DMS114 treated with DMSO at 0.1 percent for 48 hours (cell line): ENCODE data around the gene AK8.

ENCODE experiments used
- DNase-seq: peaks from one replicate; lab custom pipeline; 2025; ENCODE audit not compliant: unreplicated experiment; lab: John Stamatoyannopoulos, UW

AK8 gene

DNA sequence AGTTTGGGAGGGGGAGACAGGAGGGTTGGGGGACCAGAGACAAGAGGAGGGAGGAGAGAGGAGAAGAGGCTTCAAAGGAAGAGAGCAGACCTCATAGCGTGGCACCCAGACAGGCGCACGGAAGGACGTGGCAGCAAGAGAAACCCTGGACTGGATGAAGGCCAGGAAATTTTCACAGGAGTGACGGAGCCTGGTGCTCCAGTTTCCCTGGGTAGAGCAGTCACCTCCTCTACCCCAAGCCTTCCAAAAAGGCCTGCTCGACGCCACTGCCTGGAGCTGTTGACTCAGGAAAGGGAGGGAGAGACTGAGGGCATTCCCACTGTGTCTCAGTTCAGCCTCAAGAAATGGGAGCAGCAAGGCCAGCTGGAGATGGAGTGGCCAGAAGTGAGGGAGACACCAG is 19.3 kb downstream of the AK8 start:
- DNase-seq, result no peak

DNA sequence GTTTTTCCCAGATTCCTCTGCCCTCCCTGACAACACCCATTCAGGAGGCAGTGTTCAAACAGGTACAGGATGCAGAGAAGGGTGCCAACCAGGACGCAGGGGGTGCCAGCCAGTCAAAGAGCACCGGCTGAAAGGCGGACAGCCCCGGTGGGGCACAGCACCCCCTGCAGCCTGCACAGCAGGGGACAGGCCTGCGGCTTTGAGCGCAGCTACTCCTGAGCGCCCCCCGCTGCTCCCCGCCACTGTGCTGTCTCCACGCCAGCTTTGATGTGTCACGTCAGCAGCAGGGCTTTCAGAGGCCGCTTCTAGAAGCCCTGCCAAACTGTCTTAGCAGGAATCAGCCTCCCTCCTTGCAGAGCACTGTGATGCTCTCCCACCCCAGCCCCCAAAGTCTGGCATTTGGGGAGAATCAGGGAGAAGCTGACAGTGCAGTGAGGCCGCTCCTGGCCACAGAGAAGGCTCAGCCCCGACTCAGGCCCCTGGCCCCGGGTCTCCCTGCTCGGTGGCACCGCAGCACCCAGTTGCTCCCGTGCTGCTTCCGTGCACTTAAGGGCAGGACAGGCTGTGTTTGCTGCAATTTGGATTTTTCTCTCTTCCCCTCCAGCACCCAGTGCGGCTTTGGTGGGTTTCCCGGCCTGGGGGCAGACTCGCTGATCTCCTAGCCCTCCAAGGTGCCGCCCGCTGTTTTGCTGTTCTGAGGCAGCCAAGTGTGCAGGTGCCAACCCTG is 20.3 kb downstream of the AK8 start:
- DNase-seq, result no peak

DNA sequence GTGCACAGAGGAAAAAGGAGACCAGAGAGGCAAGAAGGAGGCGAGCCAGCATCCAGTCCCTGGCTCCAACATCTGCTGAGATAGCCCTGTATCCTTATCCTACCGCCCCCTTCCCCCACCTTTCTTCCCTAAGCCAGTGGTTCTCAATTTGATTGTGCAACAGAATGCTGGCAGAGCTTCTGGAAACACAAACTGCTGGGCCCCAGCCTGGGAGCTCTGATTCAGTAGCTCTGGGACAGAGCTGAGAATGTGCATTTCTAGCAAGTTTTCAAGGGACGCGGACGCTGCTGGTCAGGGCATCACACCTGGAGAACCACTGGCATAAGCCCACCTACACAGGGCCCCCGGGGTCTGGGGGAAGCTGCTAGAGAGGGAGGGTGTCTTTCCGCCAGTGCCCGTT is 21.1 kb downstream of the AK8 start:
- no peak for DNase-seq

DNA sequence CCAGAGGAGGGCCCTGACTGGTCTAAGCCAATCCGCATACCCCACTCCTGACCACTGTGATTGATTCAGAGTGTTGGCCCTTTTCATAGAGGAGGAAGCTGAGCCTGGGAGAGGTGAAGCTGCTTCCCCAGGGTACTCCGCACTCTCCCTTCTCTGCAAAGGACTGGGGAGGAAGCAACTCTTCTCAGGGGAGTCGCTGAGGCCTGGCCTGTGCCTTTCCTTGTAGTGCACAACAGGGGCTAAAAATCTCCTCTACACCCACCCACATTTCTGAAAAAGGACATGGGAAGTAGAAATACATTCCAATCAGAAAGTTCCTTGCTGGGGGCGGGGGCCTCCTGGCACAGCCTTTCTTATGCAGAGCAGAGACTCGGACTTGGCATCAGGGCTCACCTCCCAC is 22.2 kb downstream of the AK8 start:
- DNase-seq, result no peak

DNA sequence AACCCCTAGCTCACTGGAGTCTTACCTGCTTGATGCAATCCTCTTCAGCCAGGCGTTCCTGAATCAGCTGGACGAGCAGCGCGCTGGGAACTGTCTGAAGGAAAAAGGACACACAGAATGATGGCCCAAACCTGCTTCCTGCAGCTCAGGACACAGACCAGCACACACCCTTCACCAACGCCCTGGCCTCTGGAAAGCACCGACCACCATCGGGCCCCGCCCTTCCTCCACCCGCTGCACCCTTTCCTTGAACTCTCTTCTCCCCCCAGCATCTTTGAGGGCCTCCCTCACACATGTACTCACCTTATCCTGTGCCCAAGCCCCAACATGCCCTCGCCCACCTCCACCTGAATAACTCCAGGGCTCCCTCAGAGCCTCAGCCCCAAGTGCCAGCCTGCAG is 23.3 kb downstream of the AK8 start:
- DNase-seq, result no peak

DNA sequence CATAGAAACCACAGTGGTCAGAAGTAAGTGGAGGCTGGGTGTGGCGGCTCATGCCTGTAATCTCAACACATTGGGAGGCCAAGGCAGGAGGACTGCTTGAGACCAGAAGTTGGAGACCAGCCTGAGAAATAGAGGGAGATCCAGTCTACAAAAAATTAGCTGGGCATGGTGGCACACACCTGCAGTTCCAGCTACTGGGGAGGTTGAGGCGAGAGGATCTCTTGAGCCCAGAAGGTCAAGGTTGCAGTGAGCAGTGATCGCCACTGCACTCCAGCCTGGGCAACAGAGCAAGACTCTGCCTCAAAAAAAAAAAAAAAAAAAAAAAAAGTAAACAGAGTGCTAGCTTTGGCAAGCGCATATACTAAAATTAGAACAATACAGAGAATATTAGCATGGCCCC is 24.6 kb downstream of the AK8 start:
- DNase-seq, result no peak

DNA sequence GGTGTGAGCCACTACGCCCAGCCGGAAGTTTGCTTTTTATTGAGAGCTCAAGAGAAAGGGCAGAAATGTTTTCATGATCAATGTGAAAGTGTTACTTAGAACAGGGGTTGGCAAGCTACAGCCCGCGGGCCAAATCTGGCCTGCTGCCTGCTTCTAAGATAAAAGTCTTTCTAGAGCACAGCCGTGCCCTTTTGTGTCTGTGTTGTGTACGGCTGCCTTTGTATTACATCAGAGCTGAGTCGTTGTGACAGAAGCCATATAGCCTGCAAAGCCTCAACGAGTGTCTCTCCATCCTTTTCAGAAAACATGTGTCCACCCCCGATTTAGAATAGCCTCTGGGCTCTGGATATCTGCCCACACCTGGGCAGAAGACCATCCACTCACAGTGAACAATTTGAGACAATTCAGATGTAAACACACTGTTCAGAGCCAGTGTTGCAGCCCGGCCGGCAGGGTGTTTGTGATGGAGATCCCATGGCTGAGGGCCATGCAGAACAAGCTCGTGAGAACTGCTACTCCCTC is 28.8 kb downstream of the AK8 start:
- no peak for DNase-seq

DNA sequence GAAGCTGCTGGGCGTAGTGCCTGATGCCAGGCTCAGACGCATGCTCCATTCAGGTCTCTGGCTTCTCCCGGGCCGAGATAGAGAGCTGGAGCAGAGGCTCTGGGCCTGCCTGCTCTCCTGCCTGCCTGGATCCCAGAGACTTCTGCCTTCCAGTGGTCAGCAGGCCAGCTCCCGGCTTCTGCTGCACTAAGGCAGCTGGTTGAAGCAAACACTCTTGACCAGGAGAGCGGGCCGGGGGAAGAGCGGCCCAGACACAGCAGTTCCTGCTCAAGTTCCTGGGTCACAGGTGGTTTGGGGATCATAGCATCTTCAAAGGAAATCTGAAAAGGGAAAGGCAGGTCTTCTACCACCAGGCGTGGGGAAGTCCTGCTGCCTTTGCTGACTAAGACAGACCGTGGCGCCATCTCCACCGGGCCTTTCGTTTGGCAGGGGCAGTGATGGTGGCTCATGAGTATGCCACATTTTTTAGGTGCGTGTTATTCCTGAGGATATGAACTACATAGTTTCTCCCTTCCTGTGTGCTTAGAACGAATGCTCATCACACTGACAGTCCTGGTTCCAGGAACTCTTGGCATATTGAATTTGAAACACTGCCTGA is 31.1 kb downstream of the AK8 start:
- no peak for DNase-seq

DNA sequence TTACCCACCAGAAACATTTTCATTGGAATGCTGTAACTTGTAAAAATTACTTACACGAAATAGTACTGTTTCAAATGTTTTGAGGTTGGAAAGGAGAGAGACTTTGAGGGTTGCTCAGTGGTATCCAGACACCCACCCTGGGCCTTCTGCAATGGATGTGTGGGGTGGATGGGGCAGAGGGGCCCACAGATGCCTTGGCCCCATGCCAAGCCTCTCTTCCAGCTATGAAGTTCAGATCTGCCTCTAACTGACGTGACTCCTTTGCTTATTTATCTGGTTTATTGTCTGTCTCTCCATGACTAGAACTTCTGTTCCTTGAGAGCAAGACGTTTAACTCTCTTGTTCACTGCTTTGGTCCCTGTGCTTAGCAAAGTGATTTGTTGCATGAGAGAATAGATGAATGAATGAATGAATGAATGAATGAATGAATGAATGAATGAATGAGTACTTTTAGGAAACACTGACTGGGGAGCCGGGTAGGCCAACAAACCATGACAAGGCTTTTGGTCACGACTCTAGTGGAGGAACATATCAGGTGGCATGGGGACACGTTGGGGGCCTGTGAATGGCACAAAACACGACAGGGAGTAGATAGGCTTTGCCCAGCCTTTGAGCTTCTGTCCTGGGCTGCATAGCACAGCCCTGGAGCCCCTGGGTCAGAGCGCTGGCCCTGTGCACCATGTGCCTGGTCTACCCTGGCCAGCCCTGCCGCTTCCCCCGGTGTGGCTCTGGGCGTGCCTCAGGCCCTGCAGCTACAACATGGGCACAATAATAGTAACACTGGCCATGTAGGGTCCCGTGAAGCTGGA is 31.8 kb downstream of the AK8 start:
- DNase-seq, result no peak

DNA sequence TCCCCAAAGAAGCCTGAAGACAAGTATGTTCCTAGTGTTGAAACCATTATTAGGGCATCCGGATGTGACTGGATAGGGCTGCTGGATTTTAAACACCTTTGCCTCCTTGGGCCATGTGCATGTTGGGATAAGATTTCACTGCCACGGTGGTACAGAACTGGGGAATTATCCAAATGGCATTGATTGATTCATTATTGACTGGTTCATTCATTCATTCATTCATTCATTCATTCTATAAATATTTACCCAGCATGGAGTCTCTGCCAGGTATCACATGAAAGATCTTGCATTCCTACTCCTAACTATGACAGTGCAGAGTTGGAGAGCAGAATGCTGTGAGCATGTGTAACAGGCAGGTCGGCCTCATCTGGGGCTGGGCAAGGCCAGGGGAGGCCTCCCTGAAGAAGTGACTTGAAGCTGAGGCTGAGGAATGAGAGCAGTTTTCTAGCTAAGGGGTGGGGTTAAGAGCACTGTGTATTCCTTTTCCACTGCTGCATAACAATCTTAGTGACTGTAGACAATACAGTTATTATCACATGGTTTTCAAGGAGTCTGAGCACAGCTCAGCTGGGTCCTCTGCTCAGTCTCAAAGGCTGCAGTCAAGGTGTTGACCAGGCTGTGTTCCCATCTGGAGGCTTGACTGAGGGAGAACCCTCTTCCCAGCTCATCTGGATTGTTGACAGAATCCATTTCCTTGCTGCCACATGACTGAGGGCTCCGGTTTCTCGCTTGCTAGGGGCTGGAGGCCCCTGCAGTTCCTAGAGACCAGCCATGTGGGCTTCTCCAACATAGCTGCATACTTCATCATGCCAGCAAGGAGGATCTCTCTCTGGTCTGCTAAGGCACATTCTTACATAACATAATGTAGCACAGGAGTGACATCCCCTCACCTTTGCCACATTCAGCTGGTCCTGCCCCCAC is 35.7 kb downstream of the AK8 start:
- DNase-seq, result no peak

DNA sequence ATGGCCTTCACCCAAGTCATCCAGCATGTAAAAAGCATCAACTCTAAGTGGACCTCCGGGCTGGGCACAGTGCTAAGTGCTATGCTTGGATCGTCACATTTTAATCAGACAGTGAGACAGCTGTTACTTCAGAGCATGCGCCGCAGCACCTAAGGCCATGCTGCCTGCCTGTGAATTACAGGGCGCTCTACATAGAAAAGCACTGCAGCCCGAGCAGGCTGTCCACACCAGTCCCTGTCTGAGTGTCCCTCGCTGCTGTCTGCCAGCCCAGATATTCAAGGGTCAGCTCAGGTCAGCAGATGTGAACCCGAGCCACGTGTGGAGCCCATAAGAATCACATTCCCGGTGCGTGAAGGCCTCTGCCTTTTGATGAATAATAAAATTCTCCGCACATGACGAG is 37.1 kb downstream of the AK8 start:
- DNase-seq, result no peak

DNA sequence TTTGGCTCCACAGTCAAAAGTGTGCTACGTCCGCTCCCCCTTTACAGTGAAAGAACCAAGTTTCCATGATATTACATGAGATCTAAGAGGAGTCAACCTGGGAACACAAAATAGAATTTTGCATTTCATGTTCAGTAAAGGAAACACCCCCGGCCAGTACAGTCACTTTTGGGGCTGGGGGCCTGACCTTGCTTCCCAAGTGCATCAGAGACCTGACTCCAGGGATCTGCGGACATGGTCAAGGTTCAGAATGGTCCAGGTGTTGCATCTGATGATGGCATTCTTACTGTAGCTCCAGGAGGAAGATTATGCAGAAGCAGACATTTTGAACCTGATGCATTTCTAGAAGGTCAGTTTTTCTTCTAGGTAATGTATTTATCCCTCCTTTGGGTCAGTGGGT is 39.8 kb downstream of the AK8 start:
- no peak for DNase-seq

DNA sequence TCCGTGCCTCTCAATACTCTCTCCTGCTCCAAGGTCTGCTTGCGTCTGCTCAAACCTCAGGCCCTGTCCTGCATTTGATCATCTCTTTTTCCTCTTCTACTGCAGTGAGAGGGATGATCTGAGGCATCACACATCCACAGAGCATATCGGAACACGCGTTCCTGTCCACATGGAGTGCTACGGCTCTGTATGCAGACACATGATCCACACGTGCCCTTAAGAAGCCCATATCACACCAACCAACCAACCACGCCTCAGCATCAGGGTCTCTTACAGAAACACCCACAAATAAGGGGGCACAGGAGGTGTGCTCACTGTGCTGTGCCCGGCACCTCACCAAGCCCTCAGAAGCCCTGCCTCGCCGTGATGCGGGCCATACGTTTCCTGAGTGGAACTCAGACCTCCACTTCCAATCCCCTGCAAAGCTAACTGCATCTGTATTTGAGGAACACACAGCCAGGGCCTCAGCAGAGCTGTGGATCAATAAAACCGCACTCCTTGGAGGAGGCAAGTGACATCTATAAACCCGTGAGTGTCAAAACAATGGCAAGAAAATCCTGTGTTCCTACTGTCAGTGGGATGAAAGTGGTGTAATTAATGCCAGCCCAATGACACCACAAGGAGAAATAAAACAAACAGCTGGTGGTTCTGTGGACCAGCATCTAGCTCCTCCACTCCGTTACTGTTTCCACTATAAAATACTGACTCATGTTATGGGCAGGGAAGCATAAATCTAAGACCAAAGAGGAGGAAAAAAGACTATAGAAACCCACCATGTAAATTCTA is 40.4 kb downstream of the AK8 start:
- no peak for DNase-seq

DNA sequence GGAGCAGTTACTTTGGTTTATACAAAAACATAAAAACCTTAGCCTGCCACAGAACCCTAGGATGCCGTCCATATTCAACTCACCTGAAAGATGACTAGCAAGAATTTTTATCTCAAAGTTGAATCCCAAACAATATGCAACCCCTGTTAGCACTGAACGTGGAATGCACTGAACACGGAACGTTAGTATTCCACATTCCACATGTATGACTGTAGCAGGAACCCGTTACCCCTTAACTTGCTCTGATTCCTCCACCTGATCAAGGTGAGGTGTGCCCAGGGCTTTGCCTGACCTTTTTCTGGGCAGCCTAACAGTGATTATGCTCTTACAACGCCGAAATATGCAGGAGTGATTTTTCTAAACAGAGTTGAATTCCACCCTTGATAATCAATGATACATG is 43.7 kb downstream of the AK8 start:
- no peak for DNase-seq

DNA sequence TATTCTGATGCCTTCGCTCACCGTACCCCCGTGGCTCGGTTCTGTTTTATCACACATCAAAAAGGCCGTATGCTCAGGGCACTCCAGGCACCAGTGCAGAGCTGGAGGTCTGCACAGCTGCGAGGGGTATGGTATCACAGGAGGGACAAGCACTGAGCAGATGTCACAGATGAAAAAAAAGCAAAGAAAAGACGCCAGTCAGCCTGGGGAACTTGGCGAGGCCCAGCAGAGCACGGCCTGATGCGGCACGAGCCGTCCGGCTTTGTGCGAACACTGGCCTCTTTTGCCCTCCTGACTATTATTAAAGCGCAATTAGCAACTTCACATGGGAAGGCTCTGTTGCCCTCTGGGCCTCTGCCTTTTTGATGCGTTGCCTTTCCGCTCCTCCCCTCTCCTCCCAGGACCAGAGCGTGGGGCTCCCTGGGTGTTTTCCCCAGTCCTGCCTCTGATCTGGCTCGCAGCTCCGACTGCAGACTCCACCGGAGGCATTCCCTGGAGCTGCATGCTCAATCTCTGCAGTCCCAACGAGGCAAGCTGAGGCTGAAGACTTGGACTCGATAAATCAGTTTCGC is 44.4 kb downstream of the AK8 start:
- DNase-seq, result no peak

DNA sequence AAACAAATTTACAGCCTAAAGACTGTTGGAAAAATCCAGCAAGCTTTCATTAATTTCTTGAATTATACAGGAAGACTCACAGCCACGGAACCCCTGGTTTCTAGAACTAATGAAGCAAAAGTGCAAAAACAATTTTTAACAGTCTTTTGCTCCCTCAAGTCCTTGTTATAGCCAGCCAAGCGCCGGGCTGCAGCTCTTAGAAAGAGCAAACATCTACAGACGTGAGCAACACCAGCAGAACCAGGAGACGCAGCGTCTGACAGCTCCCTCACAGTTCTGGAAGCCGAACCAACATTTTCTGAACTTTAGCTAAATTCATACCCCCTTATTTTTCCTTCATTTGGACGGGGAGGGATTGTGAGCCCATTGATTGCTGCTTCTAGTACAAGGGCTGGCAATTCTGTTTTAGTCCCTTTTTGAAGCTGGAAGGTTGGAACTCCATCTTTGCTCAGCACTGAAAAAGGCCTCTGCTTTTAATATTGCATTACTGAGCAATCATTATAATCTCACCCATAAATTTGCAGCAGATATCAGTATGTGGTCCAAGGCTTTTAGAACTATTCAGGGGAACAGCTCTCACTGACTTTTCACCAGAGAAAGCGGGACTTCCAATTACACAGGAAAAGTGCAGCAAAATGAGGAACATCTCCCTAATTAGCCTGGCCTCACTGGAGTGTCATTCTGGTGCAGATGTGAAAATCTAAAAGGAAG is 45.8 kb downstream of the AK8 start:
- DNase-seq, result no peak

DNA sequence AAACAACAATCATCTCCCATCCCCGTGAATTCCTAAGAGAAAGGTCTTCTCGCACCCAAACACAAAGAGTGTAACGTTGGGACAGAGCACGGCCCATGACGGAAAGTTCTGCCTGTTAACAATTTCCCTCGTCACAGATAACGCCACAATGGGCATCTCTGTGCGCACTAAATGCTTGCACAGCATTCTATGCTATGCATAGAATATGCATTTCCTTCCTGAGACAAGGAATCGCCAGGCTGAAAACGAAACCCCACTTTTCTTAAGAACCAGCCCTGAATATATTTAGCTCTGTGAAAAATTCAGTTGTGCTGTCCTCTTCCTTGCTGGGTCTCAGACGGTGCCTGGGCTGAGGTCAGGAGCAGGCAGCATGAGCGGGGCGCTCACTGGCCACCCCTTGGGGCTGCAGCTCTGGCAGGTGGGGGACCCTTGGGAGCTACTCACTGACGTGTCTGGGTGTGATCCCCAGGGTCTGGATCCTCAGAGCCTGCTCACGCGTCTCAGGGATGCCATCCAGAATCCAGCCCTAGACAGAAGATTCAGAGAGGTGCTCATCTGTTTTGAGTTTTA is 49.8 kb downstream of the AK8 start:
- DNase-seq, result no peak

DNA sequence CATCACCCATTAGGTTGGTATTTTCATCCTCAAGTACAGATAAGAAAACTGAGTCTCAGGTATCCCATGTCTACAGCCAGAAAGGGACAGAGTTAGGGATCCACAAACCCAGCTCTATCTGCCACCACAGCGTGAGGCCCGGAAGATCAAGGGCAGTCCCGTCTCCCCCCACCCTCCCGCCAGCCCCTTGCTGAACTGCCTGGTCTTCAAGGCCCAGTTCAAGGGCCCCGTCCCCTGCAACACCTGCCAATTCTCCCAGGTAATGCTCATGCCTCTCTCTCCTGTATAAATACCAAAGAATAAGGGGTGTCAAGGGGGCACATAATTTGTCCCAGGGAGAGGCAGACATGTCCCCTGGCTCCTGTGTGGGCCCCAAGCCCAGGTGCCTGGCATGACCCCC is 50.7 kb downstream of the AK8 start:
- DNase-seq, result no peak
